Choroid plexus epithelial cell (primary cell): Measurements from ENCODE around the gene UBE2O.

Experiments used
- DNase-seq: peaks from one replicate; pipeline ENCODE4 v3.0.0-alpha.2; 2010; ENCODE audit warnings: low read depth
- H3K4me3 ChIP-seq: 2 replicates; pipeline ENCODE4 v1.5.1; 2011; ENCODE audit warnings: low read depth, mild to moderate bottlenecking, control low read depth, low read length, moderate library complexity
- TF ChIP-seq, protein P1 (sequence below): conservative IDR thresholded peaks from 2 replicates; pipeline ENCODE4 v1.5.1; 2011; ENCODE audit warnings: low read depth, mild to moderate bottlenecking, control low read depth, inconsistent platforms, low read length, moderate library complexity

UBE2O gene

DNA sequence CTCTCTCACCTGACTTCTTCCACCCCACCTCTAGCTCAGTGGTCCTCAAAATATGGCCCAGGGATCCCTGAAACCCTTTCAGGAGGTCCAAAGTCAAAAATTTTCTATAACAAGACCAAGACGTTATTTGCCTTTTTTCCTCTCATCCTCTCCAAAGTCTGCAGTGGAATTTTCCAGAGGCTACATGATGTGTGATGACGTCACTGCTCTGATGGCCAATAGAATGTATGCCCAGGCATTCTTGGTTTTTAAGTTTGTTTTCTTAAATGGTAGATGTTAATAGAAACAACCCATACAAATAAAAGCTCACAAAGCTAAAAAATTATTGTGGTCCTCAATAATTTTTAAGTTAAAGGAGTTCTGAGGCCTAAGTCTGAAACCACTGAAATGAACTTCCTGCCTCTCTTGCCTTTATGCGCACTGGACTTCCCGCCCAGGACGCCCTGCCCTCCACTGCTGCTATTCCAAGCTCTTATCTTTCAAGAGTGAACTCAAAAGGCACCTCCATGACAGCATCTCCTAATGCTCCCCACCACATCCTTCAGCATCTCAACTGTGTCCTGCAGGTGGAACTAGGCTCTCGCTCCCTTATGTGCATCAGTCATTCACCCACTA lies 13.5 kb downstream of the UBE2O start:
- TF ChIP-seq, protein P1, sequence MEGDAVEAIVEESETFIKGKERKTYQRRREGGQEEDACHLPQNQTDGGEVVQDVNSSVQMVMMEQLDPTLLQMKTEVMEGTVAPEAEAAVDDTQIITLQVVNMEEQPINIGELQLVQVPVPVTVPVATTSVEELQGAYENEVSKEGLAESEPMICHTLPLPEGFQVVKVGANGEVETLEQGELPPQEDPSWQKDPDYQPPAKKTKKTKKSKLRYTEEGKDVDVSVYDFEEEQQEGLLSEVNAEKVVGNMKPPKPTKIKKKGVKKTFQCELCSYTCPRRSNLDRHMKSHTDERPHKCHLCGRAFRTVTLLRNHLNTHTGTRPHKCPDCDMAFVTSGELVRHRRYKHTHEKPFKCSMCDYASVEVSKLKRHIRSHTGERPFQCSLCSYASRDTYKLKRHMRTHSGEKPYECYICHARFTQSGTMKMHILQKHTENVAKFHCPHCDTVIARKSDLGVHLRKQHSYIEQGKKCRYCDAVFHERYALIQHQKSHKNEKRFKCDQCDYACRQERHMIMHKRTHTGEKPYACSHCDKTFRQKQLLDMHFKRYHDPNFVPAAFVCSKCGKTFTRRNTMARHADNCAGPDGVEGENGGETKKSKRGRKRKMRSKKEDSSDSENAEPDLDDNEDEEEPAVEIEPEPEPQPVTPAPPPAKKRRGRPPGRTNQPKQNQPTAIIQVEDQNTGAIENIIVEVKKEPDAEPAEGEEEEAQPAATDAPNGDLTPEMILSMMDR: no peak
- no peak for DNase-seq
- no peak overlapping the region for H3K4me3 ChIP-seq

DNA sequence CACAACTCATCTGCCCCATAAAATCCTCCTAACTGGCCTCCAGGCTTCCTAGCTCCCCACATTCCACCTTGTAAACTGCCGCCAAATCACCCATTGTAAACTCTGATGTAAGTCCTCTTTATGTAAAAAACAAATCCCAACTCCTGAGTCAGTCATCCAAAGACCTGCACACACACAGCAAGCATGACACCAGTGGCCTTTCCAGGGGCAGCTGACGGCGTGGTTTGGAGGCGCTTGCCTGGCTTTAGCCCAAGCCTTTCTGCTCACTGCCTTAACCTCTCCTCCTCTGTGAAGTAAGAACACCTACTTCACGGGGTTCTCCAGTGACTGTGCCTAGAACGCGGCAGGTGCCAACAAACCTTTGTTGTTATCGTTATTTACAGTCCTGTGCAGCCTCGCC lies 14.0 kb downstream of the UBE2O start:
- TF ChIP-seq, protein P1: no peak
- DNase-seq: peak; percentile 36
- H3K4me3 ChIP-seq: no peak overlapping the region

DNA sequence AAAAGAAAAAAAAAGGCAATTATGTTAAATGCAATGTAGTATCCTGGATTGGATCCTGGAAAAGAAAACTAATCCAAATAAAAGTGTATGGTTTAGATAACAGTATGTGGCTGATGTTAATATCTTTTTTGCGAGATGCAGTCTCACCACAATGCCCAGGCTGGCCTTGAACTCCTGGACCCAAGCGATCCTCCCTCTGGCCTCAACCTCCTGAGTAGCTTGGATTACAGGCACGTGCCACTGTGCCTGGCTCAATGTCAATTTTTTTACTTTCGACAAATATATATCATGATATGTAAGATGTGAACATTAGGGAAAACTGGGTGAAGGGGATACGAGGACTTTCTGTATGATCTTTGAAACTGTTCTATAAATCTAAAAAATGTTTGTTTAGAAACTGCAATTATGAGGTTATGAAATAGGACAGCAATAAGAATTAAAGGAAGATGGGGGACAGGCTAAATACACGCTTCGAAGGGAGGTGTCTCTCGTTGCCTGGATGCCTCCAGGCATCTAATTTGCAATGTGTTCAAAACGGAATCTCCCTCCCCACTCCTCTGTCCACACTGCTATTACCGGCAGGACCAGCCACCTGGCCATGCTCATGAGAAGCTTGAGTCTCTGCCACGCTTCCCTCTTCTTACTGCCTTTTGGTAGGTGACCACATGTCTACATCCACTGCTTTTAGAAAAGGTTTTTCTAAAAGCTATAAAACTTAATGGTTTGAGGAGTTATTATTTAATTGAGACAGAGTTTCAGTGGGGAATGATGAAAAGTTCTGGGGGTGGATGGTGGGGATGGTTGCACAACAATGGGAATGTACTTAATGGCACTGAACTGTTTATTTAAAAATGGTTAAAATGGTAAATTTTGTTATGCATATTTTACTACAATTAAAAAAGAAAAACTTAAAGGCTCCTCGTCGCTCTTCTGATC lies 15.2 kb downstream of the UBE2O start:
- no peak for DNase-seq
- TF ChIP-seq, protein P1: no peak
- no peak overlapping the region for H3K4me3 ChIP-seq

DNA sequence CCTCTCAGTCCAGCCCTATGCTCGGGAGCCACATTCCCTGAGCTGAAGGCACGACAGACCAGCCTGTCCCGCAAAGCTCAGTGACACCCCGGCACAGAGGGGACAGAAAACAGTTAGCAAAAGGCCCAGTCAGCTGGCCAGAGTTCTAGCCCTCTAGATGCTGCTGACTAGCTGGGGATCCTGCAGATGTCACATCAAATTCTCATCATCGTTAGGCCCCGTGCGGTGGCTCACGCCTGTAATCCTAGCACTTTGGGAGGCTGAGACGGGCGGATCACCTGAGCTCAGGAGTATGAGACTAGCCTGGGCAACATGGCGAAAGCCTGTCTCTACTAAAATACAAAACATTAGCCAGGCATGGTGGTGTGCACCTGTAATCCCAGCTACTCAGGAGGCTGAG lies 17.2 kb downstream of the UBE2O start:
- TF ChIP-seq, protein P1: no peak
- DNase-seq: no peak
- H3K4me3 ChIP-seq: no peak overlapping the region

DNA sequence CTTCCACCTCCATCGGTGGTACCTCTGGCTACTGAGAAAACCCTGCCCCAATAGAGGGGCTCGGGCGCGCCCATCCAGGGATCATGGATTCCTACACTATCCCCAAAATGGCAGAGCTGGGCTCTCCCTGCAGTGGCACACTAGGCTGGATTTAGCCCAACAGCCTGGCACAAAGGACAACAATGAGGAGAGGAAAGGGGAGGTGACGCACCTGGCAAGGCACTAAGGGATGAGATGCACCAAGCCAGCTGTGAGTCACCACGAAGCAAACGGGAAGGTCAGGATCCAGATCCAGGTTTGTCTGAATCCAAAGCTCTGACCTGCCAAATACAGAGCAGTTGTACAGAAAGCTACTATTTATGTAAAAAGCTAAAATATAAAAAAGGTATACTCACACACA lies 18.1 kb downstream of the UBE2O start:
- TF ChIP-seq, protein P1: no peak
- no peak overlapping the region for H3K4me3 ChIP-seq
- no peak for DNase-seq

DNA sequence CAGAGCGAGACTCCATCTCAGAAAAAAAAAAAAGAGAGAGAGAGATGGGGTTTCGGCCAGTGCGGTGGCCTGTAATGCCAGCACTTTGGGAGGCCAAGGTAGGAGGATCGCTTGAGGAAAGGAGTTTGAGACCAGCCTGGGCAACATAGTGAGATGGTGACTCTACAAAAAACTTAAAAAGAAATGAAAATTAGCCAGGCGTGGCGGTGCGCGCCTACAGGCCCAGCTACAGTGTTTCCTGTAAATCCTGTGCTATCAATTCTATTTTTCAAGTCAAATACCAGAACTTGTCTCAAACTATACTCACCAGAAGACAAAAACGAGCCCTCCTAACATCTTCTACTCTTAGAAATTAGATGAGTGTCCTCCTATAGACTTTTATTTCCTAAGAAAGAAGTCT lies 19.3 kb downstream of the UBE2O start:
- TF ChIP-seq, protein P1: no peak
- H3K4me3 ChIP-seq: no peak overlapping the region
- no peak for DNase-seq
